Prostate gland (tissue), 2 donors: ENCODE data around the gene COL24A1.

ENCODE experiments used
- POLR2A ChIP-seq: fragments of 450-650 bp; IDR thresholded peaks from one replicate; pipeline ENCODE4 v1.6.1; 2016; ENCODE audit warnings: antibody characterized with exemption, mild to moderate bottlenecking
- POLR2AphosphoS5 ChIP-seq: sonication (generic); formaldehyde crosslinking; IDR thresholded peaks from one replicate; pipeline ENCODE4 v1.6.1; 2017; ENCODE audit warnings: antibody characterized with exemption
- TF ChIP-seq, protein P1 (sequence below), 4 experiments: fragments of 200-600 bp in 2 of 4; fragments of 450-650 bp in 2 of 4; sonication (generic) in 2 of 4; IDR thresholded peaks; 1 replicate in 3 of 4; 2 replicates in 1 of 4; pipeline ENCODE4 v1.5.1; 2016 to 2019; ENCODE audit warnings: antibody characterized with exemption in 4 of 4, mild to moderate bottlenecking in 2 of 4, moderate library complexity in 2 of 4

DNA sequence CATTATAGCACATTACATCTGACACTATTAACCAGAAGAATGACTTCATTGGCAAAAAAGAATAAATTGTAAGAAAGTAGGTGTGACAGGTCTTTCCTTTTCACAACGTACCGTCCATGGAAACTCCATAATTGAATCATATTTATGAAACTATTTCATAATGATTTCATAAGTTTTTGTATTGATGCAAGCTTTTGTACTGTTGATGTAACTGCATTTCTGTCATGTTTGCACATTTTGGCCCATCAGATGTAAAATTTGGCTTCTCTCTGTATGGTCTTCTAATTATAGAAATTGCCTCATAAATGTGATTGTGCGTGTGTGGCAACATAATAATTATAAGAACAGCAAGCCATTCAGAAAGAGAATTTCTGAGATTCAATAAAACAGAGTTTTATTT, 267.7 kb downstream of the COL24A1 start:
- TF ChIP-seq, protein P1, sequence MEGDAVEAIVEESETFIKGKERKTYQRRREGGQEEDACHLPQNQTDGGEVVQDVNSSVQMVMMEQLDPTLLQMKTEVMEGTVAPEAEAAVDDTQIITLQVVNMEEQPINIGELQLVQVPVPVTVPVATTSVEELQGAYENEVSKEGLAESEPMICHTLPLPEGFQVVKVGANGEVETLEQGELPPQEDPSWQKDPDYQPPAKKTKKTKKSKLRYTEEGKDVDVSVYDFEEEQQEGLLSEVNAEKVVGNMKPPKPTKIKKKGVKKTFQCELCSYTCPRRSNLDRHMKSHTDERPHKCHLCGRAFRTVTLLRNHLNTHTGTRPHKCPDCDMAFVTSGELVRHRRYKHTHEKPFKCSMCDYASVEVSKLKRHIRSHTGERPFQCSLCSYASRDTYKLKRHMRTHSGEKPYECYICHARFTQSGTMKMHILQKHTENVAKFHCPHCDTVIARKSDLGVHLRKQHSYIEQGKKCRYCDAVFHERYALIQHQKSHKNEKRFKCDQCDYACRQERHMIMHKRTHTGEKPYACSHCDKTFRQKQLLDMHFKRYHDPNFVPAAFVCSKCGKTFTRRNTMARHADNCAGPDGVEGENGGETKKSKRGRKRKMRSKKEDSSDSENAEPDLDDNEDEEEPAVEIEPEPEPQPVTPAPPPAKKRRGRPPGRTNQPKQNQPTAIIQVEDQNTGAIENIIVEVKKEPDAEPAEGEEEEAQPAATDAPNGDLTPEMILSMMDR (IDR thresholded peaks at IDR 0.05) = no peak
- no peak for TF ChIP-seq POLR2A
- TF ChIP-seq POLR2AphosphoS5 = no peak
